Gastrocnemius medialis (tissue), 4 donors: ENCODE data around the gene ADAMTSL3.

Experiments
- CTCF ChIP-seq, 5 experiments: fragments of 450-650 bp in 3 of 5; fragments of 200-600 bp in 2 of 5; sonication (generic) in 2 of 5; IDR thresholded peaks in 4 of 5; conservative IDR thresholded peaks in 1 of 5; 1 replicate in 4 of 5; 2 replicates in 1 of 5; pipeline ENCODE4 v1.5.1; 2016 to 2019; ENCODE audit warnings: antibody characterized with exemption in 5 of 5, mild to moderate bottlenecking in 3 of 5, moderate library complexity in 3 of 5
- POLR2A ChIP-seq, 2 donors: fragments of 450-650 bp; IDR thresholded peaks; one replicate each; pipeline ENCODE4 v1.6.1; 2017; ENCODE audit warnings: antibody characterized with exemption in 2 of 2, mild to moderate bottlenecking in 2 of 2, moderate library complexity in 2 of 2

- TF ChIP-seq CTCF (IDR thresholded peaks at IDR 0.05 in 4 of 5, conservative IDR thresholded peaks at IDR 0.05 in 1 of 5): no peak
- TF ChIP-seq POLR2A (IDR thresholded peaks at IDR 0.05): no peak
Measured at GRCh38 chr15:84022516-84022915, 368.6 kb downstream of the ADAMTSL3 start.
